CD14-positive monocyte (primary cell): ENCODE data around the gene TBX15. TPM values are rescaled to one million over a fixed set of nuclear protein-coding genes. Genes with fewer than 3 reads are reported as not detected.

ENCODE experiments used
- DNase-seq, 3 donors: peaks; one replicate each; pipeline ENCODE4 v3.0.0-alpha.2; 2011 to 2022
- H2AFZ ChIP-seq: 2 replicates; pipeline ENCODE4 v1.6.0; 2012; ENCODE audit warnings: mild to moderate bottlenecking, low read depth, low read length, inconsistent platforms; ENCODE audit not compliant: insufficient read depth, poor library complexity, severe bottlenecking
- H3K27ac ChIP-seq, 2 donors: 1 replicate in 1 of 2; 2 replicates in 1 of 2; pipeline ENCODE4 v1.5.1; 2012 to 2013; ENCODE audit warnings: low read length in 2 of 2, control low read depth in 1 of 2, inconsistent platforms in 1 of 2, low read depth in 1 of 2, mild to moderate bottlenecking in 1 of 2
- H3K27me3 ChIP-seq, 2 donors: one replicate each; pipeline versions ENCODE4 v1.6.0 to v1.6.1; 2011 to 2013; ENCODE audit warnings: low read length in 2 of 2; ENCODE audit not compliant: control insufficient read depth in 2 of 2, insufficient read depth in 2 of 2
- H3K36me3 ChIP-seq, 2 donors: replicated peaks in 1 of 2; 1 replicate in 1 of 2; 2 replicates in 1 of 2; pipeline versions ENCODE4 v1.5.1 to v1.6.1; 2012 to 2013; ENCODE audit warnings: low read length in 2 of 2, control low read depth in 1 of 2, inconsistent platforms in 1 of 2, mild to moderate bottlenecking in 1 of 2; ENCODE audit not compliant: insufficient read depth in 2 of 2, control insufficient read depth in 1 of 2
- H3K4me1 ChIP-seq, 2 donors: 1 replicate in 1 of 2; 2 replicates in 1 of 2; pipeline versions ENCODE4 v1.5.1 to v1.6.1; 2012 to 2013; ENCODE audit warnings: low read length in 2 of 2, control low read depth in 1 of 2, inconsistent platforms in 1 of 2, mild to moderate bottlenecking in 1 of 2, moderate library complexity in 1 of 2; ENCODE audit not compliant: insufficient read depth in 2 of 2, control insufficient read depth in 1 of 2
- H3K4me2 ChIP-seq: replicated peaks from 2 replicates; pipeline ENCODE3; 2012; ENCODE audit warnings: low read length, moderate library complexity, mild to moderate bottlenecking; ENCODE audit not compliant: poor library complexity, severe bottlenecking; ENCODE audit errors: extremely low read depth
- H3K4me3 ChIP-seq, 3 experiments: fragments of 200-600 bp in 1 of 3; sonication (generic) in 1 of 3; replicated peaks in 1 of 3; 1 replicate in 2 of 3; 2 replicates in 1 of 3; pipeline ENCODE4 v1.5.1; 2011 to 2013; ENCODE audit warnings: low read length in 3 of 3, mild to moderate bottlenecking in 3 of 3, control low read depth in 2 of 3, low read depth in 2 of 3, inconsistent platforms in 1 of 3, moderate library complexity in 1 of 3
- H3K79me2 ChIP-seq: 2 replicates; pipeline ENCODE4 v1.6.0; 2012; ENCODE audit warnings: mild to moderate bottlenecking, control low read depth, inconsistent platforms, low read length, moderate library complexity; ENCODE audit not compliant: insufficient read depth
- H3K9ac ChIP-seq: 2 replicates; pipeline ENCODE4 v1.6.0; 2017; ENCODE audit warnings: low read length, mild to moderate bottlenecking; ENCODE audit not compliant: insufficient read depth, poor library complexity, severe bottlenecking
- H3K9me3 ChIP-seq, 2 donors: replicated peaks in 1 of 2; 1 replicate in 1 of 2; 2 replicates in 1 of 2; pipeline versions ENCODE4 v1.5.1 to v1.6.1; 2012 to 2013; ENCODE audit warnings: low read length in 2 of 2, control low read depth in 1 of 2; ENCODE audit not compliant: control insufficient read depth in 1 of 2, insufficient read depth in 1 of 2
- H4K20me1 ChIP-seq: 2 replicates; pipeline ENCODE4 v1.6.0; 2012; ENCODE audit warnings: mild to moderate bottlenecking, low read length, control low read depth, moderate library complexity; ENCODE audit not compliant: insufficient read depth
- H3K27ac Mint-ChIP-seq, 7 donors: one replicate each; pipeline ENCODE4 v1.8.0; 2020; ENCODE audit warnings: mild to moderate bottlenecking in 7 of 7, mixed read lengths in 7 of 7, moderate library complexity in 6 of 7, inconsistent platforms in 2 of 7
- H3K27me3 Mint-ChIP-seq, 3 donors: one replicate each; pipeline ENCODE4 v1.8.0; 2021 to 2022; ENCODE audit warnings: low read depth in 3 of 3, mild to moderate bottlenecking in 3 of 3, mixed read lengths in 3 of 3, moderate library complexity in 3 of 3, inconsistent platforms in 1 of 3
- H3K36me3 Mint-ChIP-seq, 2 donors: one replicate each; pipeline ENCODE4 v1.8.0; 2020; ENCODE audit warnings: mixed read lengths in 2 of 2, inconsistent platforms in 1 of 2, mild to moderate bottlenecking in 1 of 2
- H3K4me1 Mint-ChIP-seq: one replicate; pipeline ENCODE4 v1.8.0; 2020; ENCODE audit warnings: mild to moderate bottlenecking, mixed read lengths
- H3K4me3 Mint-ChIP-seq, 2 donors: one replicate each; pipeline ENCODE4 v1.8.0; 2020; ENCODE audit warnings: mild to moderate bottlenecking in 2 of 2, mixed read lengths in 2 of 2, moderate library complexity in 1 of 2
- H3K9me3 Mint-ChIP-seq, 7 donors: one replicate each; pipeline ENCODE4 v1.8.0; 2020 to 2022; ENCODE audit warnings: mixed read lengths in 7 of 7, mild to moderate bottlenecking in 6 of 7, moderate library complexity in 6 of 7, inconsistent platforms in 2 of 7
- WGBS: methylation state at CpG from one replicate; pipeline ENCODE4 v1.1.5; 2013; ENCODE audit warnings: missing lambda C conversion rate; ENCODE audit not compliant: insufficient coverage; 5-methylcytosine and 5-hydroxymethylcytosine counted together
- intact Hi-C, 2 donors: fragments of 100-400 bp; cut with micrococcal nuclease; formaldehyde crosslinking; loops; one replicate each; pipeline versions ENCODE4 v1.15.0 to v1.15.1; 2023
- polyA plus RNA-seq, 3 donors: library from polyadenylated mRNA; depleted of rRNA in 1 of 3; unstranded in 2 of 3; stranded (reverse) in 1 of 3; fragments of 300-500 nt in 2 of 3; fragments of >200 nt in 1 of 3; fragmentation: Illumina TruSeq in 2 of 3; gene quantifications; 1 replicate in 2 of 3; 2 replicates in 1 of 3; pipeline ENCODE4 v1.2.3, GENCODE V29; 2012 to 2021
- TF ChIP-seq, protein P1 (sequence below): fragments of 200-600 bp; IDR thresholded peaks from one replicate; pipeline ENCODE4 v1.8.0; 2022; ENCODE audit warnings: antibody characterized with exemption, mild to moderate bottlenecking

The TBX15 gene
- polyA plus RNA-seq, 3 donors, result not detected

DNA sequence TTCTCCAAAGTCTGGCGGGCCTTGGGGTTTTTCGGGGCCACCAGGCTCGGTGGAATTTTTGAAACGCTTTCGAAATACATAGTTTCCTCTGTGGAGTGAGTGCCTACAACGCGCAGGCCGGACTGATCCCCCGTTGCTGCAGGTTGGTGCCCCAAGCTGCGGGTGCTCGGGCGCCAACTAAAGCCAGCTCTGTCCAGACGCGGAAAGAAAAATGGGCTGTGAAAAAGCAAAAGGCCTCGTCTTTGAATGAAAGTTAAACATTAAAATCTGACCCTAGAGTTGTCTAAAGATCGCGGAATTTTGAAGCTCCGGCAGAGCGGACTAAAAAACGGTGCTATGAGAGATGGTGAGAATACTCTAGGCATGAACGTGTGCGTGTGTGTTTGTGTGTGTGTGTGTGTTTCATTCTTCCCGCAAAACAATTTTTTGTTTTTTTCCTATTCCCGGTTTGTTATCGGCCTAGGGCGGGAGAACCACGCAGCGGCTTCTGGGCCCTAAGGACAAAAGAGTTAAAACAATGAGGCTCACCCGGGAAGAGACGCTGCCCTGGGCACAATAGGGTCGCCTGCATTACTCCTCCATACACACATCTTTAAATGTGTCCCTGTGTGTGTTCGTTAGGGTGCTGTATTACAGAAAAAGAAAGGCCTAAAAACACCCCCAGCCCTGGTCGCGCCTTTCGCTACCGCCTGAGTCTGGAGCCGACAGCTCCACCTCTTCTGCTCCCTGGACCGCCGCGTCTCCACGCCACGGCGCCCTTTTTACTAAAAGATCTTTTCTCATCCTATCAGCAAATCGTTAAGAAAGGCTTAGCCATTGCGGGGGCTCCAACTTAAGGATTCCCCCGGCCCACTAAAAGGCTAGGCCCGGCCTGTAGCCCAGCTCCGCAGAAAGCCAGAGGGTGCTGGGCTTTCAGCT is 3.2 kb downstream of the TBX15 start:
- intact Hi-C loops, result no loop called here
- Histone ChIP-seq H3K9me3 (peaks cover 3 to 80% of the 10 kb centered on the region in 2 donors), H3K27me3 (peaks cover 97 to 100% of the 10 kb centered on the region in 2 donors), H4K20me1 (no peaks in the 10 kb centered on the region), H3K79me2 (no peaks in the 10 kb centered on the region), H3K4me1 (peaks cover 7 to 20% of the 10 kb centered on the region in 2 donors), H3K27ac (no peak overlapping the region), H3K36me3 (no peaks in the 10 kb centered on the region), H3K4me2 (peak overlapping the region; percentile 58), H2AFZ (no peak overlapping the region), H3K4me3 (peak overlapping the region in 1 of 3 experiments; percentile 63), H3K9ac (peak overlapping the region; percentile 4)
- Mint-ChIP-seq H3K27me3 (peaks cover 98% of the 10 kb centered on the region in 3 donors), H3K9me3 (peaks cover 4 to 66% (median 45%) of the 10 kb centered on the region in 7 donors), H3K4me1 (peaks cover 46% of the 10 kb centered on the region), H3K4me3 (peak overlapping the region; percentile 71 to 88), H3K36me3 (peaks cover 9 to 35% of the 10 kb centered on the region in 2 donors), H3K27ac (peak overlapping the region in 1 of 7 donors; percentile 30)
- WGBS, result 9% methylated on average over 41 of the region's 48 CpGs
- TF ChIP-seq, protein P1, sequence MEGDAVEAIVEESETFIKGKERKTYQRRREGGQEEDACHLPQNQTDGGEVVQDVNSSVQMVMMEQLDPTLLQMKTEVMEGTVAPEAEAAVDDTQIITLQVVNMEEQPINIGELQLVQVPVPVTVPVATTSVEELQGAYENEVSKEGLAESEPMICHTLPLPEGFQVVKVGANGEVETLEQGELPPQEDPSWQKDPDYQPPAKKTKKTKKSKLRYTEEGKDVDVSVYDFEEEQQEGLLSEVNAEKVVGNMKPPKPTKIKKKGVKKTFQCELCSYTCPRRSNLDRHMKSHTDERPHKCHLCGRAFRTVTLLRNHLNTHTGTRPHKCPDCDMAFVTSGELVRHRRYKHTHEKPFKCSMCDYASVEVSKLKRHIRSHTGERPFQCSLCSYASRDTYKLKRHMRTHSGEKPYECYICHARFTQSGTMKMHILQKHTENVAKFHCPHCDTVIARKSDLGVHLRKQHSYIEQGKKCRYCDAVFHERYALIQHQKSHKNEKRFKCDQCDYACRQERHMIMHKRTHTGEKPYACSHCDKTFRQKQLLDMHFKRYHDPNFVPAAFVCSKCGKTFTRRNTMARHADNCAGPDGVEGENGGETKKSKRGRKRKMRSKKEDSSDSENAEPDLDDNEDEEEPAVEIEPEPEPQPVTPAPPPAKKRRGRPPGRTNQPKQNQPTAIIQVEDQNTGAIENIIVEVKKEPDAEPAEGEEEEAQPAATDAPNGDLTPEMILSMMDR, result no peak
- no peak for DNase-seq

DNA sequence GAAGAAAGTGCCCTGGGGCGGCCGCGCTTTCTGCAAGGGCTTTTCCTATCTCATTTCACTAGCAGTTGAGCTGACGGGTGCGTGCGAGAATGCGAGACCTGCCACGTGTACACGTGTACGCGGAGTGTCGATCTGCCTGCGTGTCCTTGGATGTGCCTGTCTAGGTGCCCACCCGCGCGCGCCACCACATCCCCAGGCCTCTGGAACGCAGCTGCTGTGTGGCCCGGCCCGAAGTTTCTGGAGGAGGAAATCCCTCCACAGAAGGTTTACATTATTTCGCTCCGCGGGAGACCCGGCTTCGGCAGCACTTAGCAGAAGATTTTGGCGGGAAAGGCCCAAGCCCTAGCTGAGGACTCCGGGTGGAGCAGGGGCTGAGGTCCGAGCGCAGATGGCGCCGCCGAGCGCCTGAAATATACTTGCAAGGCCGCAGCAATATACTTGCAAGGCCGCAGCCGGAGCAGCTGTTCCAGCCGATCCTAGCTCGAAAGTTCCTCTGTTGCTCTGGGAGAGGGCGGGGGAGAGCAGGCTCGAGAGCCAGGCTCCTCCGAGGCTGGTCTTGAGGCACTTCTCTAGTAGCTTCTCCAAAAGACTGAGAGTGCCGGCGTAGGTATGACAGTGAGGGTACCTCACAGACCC is 3.9 kb downstream of the TBX15 start:
- Histone ChIP-seq H3K4me2 (peak overlapping the region; percentile 58), H3K79me2 (no peaks in the 10 kb centered on the region), H3K4me3 (peak overlapping the region in 1 of 3 experiments; percentile 63), H2AFZ (no peak overlapping the region), H3K27ac (no peak overlapping the region), H3K4me1 (peaks cover 7 to 20% of the 10 kb centered on the region in 2 donors), H3K27me3 (peaks cover 96 to 99% of the 10 kb centered on the region in 2 donors), H3K36me3 (no peaks in the 10 kb centered on the region), H3K9ac (peak overlapping the region; percentile 4), H3K9me3 (peaks cover 3 to 78% of the 10 kb centered on the region in 2 donors), H4K20me1 (no peaks in the 10 kb centered on the region)
- Mint-ChIP-seq H3K36me3 (peaks cover 9 to 36% of the 10 kb centered on the region in 2 donors), H3K9me3 (peaks cover 4 to 65% (median 48%) of the 10 kb centered on the region in 7 donors), H3K4me1 (peaks cover 52% of the 10 kb centered on the region), H3K4me3 (peak overlapping the region; percentile 71 to 88), H3K27ac (no peak overlapping the region), H3K27me3 (peaks cover 97 to 98% (median 97%) of the 10 kb centered on the region in 3 donors)
- WGBS, result 6% methylated on average over 43 of the region's 43 CpGs
- intact Hi-C loops, result no loop called here
- peak in 1 of 3 donors; percentile 22 for DNase-seq
- TF ChIP-seq, protein P1, result no peak
